AG09309 (cell line): Measurements from ENCODE around the gene CCL23.

Experiments used
- DNase-seq: peaks from one replicate; pipeline ENCODE4 v3.0.0-alpha.2; 2010; ENCODE audit warnings: low read depth
- H3K4me3 ChIP-seq: 2 replicates; pipeline ENCODE4 v1.5.1; 2011; ENCODE audit warnings: mild to moderate bottlenecking, low read depth, low read length, moderate library complexity; ENCODE audit not compliant: control insufficient read depth
- TF ChIP-seq, protein P1 (sequence below): IDR thresholded peaks from 2 replicates; pipeline ENCODE4 v1.5.1; 2011; ENCODE audit warnings: mild to moderate bottlenecking, low read depth, low read length, inconsistent platforms; ENCODE audit not compliant: insufficient read depth, control insufficient read depth; ENCODE audit errors: missing control alignments

Gene CCL23

GRCh38 chr17:36017799-36018198, at the start of gene CCL23:
CCL23 (minus strand) TSS chr17:36017972; CDS start chr17:36017897, 75 bp downstream.
- TF ChIP-seq, protein P1, sequence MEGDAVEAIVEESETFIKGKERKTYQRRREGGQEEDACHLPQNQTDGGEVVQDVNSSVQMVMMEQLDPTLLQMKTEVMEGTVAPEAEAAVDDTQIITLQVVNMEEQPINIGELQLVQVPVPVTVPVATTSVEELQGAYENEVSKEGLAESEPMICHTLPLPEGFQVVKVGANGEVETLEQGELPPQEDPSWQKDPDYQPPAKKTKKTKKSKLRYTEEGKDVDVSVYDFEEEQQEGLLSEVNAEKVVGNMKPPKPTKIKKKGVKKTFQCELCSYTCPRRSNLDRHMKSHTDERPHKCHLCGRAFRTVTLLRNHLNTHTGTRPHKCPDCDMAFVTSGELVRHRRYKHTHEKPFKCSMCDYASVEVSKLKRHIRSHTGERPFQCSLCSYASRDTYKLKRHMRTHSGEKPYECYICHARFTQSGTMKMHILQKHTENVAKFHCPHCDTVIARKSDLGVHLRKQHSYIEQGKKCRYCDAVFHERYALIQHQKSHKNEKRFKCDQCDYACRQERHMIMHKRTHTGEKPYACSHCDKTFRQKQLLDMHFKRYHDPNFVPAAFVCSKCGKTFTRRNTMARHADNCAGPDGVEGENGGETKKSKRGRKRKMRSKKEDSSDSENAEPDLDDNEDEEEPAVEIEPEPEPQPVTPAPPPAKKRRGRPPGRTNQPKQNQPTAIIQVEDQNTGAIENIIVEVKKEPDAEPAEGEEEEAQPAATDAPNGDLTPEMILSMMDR: no peak
- no peak within 1 kb of the TSS for H3K4me3 ChIP-seq
- no peak for DNase-seq

DNA sequence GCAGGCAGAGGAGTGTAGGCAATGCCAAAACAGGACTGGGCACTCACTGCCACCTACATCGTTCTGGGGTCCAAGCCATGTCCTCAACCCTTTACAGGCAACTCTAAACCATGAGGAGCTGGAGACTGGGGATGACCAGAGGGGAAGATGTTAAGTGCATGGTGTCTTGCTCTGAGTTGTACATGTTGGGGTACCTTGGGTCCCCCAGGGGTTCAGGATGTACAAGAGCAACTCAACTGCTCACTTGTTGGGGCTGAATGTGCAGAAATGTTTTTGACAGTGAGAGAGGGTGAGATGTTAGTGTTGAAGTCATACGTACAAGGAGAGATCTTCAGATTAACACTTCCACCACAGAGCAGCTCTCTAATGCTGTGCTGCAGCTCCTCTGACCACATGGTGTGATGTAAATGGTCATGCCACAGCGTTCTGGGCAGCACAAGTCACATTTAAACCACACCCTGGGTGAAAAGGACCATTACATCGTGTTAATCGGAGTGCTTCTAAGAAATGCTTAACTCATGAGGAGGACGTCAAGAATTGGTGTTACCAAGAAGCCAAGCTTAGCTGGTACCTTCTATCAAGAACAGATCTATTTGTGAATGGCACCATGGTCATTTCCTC, 48.7 kb upstream of the CCL23 start:
- TF ChIP-seq, protein P1: no peak
- no peak overlapping the region for H3K4me3 ChIP-seq
- DNase-seq: no peak

DNA sequence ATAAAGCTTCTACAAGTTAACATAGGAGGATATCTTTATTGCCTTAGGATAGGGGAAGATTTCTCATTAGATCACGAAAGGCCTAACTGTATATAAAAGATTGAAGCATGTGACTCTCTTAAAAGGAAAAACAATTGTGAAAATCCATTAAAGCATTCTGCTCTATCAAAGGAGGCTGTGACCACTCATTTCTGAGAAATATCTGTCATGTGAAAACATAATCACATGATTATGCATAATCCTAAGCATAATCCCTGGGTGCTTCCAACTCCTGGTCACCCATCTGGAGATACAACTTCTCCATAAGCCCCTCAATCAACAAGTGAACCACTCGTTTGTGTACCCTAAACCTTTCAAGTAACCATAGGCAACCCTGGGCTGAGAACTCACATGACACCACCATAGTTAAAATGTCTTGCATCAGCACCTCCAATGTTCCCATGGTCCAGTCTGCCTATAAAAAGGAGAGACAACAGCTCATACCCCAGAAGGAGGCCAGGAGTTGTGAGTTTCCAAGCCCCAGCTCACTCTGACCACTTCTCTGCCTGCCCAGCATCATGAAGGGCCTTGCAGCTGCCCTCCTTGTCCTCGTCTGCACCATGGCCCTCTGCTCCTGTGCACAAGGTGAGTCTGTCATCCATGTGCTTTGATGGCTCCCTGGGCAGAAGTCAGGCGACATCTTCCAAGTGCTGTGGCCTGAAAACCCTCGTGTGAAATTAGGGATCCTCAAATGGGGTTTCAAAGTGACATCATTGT, 46.2 kb upstream of the CCL23 start, which contains the start of gene CCL18:
TSS of gene CCL18 (plus strand) at position 487 of the 756 bp plus-strand sequence. CDS start at position 558, 71 bp downstream.
- DNase-seq: no peak
- H3K4me3 ChIP-seq: no peak within 1 kb of the TSS

GRCh38 chr17:36060816-36061215, 43.0 kb upstream of the CCL23 start:
- no peak overlapping the region for H3K4me3 ChIP-seq
- DNase-seq: no peak
- TF ChIP-seq, protein P1: no peak

More for the DNA sequence above, 46.2 kb upstream of the CCL23 start, which contains the start of gene CCL18:
- TF ChIP-seq, protein P1: no peak

DNA sequence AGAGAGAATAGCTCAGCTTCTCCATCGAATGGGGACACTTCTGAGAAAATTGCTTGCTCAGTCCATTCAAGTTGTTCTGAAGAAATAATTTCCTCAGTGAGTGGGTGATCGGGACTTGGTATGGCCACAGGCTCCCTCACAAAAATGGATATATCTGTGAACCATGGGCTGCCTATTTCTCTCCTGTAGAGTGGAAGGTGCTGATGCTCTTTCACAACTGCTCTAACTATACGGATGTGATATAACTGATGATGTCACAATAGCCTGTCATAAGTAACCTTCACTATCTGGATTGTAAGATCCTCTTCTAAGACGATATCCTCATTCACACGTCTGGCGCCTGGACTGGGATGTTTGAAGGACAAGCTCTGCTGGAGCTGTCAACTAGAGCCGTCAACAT, 41.6 kb upstream of the CCL23 start:
- no peak overlapping the region for H3K4me3 ChIP-seq
- TF ChIP-seq, protein P1: no peak
- no peak for DNase-seq

- DNase-seq: no peak
- TF ChIP-seq, protein P1: no peak
- no peak overlapping the region for H3K4me3 ChIP-seq
These were observed 40.1 kb upstream of the CCL23 start for GRCh38 chr17:36057911-36058310.
